ENCODE data around the gene PRPSAP2.

PRPSAP2 gene

DNA sequence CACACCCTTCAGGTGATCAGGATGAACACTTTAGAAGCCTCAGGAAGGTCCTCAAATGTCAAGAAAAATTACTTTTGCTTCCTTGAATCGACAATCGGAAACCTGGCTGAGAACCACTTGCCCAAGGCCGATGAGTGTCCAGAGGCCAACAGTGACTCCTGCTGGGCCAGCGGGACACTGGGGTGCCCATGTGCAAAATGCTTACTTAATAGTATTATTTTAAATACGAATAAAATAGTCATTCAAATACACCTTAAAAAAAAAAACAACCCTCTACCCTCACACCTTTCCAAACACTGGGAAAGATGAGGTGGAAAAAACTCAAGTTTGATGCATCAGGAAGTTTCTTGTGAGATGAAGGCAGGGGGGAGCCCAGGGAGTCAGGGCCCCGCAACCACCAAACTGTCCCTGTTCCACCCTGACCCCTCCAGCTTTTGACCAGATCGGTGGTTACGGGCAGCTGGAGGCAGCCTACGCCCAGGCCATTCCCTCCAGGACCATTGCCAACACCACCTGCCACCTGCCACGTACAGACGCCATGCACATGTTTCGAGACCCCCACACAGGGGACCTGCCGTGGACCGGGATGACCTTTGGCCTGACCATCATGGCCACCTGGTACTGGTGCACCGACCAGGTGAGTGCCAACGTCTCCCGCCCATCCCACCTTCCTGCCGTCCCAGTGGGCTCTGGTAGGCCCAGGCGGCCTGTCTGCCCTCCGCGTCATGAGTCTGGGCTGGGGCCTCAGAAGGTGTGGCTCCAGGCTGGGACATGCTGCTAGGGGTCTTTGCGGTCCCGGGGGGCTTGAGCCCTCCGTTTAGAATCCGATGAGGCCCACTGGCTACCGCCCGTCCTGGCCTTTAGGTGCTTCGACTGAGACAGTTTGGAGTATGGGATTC, 112.9 kb downstream of the PRPSAP2 start:
- Histone ChIP-seq H3K79me1 (replicated peaks; ENCODE audit: low read length, poor library complexity, severe bottlenecking) (peaks cover 15% of the 10 kb centered on the region), H3K23ac (ENCODE audit: low read length in 2 of 2) (no peak overlapping the region), H2AK5ac (ENCODE audit: low read length, severe bottlenecking) (no peak overlapping the region), H3K4ac (ENCODE audit: low read depth in 1 of 2, low read length in 2 of 2) (no peak overlapping the region), H3K27me3 (ENCODE audit: control insufficient read depth in 1 of 2, insufficient read depth in 1 of 2, low read length in 2 of 2) (no peaks in the 10 kb centered on the region), H2BK5ac (ENCODE audit: low read depth, low read length, poor library complexity, severe bottlenecking) (no peak overlapping the region), H4K91ac (ENCODE audit: low read length) (no peak overlapping the region), H2AFZ (ENCODE audit: low read depth, low read length) (no peak overlapping the region), H2BK120ac (ENCODE audit: low read depth, low read length) (no peak overlapping the region), H3K9ac (ENCODE audit: low read length) (no peak overlapping the region), H2BK12ac (ENCODE audit: low read length in 2 of 2) (no peak overlapping the region), H4K8ac (ENCODE audit: low read length) (no peak overlapping the region), H3K18ac (ENCODE audit: low read depth in 1 of 2, low read length in 2 of 2) (no peak overlapping the region), H3K9me3 (ENCODE audit: control insufficient read depth, low read length) (no peaks in the 10 kb centered on the region), H3K36me3 (ENCODE audit: control insufficient read depth in 1 of 2, insufficient read depth in 2 of 2, low read depth in 1 of 2, low read length in 2 of 2) (peaks cover 11 to 56% of the 10 kb centered on the region in 2 experiments), H3K4me3 (ENCODE audit: insufficient read depth in 1 of 2, low read depth in 1 of 2, low read length in 2 of 2) (no peak overlapping the region), H3K4me1 (ENCODE audit: control insufficient read depth, insufficient read depth, low read depth, low read length) (peaks cover 29% of the 10 kb centered on the region), H3K4me2 (ENCODE audit: low read length, poor library complexity, severe bottlenecking) (no peak overlapping the region), H3K27ac (ENCODE audit: low read length, poor library complexity, severe bottlenecking) (no peak overlapping the region), H2BK15ac (ENCODE audit: low read depth, poor library complexity, severe bottlenecking) (no peak overlapping the region), H3K14ac (ENCODE audit: low read length in 2 of 2) (no peak overlapping the region)
- 98% methylated on average over 26 of the region's 28 CpGs for WGBS
- no peak for DNase-seq

DNA sequence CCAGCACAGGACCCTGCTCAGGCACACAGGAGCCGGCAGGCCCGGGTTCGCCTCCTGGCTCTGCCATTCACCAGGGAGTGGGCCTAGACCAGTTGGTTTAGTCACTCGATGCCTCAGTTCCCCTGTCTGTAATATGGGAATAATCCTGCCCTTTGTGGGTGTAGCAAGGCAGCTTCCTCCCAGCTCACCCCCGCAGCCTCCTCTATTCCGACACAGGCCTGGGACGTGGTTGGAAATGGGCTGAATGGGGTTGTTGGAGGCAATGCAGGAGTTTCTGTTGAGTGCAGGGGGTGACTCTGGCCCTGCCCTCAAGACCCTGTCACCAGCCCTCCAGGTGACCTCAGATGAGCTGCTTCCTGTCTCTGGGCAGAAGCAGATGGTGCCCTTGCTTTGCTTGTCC, 113.9 kb downstream of the PRPSAP2 start:
- 98% methylated on average over 7 of the region's 7 CpGs for WGBS
- no peak overlapping the region for H2AK5ac ChIP-seq (ENCODE audit: low read length, severe bottlenecking)
- no peak overlapping the region for H2BK5ac ChIP-seq (ENCODE audit: low read depth, low read length, poor library complexity, severe bottlenecking)
- H3K14ac ChIP-seq (ENCODE audit: low read length in 2 of 2), result no peak overlapping the region
- DNase-seq, result no peak
- H2BK12ac ChIP-seq (ENCODE audit: low read length in 2 of 2), result no peak overlapping the region
- H4K91ac ChIP-seq (ENCODE audit: low read length), result no peak overlapping the region
- H4K8ac ChIP-seq (ENCODE audit: low read length), result no peak overlapping the region
- no peak overlapping the region for H2BK120ac ChIP-seq (ENCODE audit: low read depth, low read length)
- no peak overlapping the region for H3K4me3 ChIP-seq (ENCODE audit: insufficient read depth in 1 of 2, low read depth in 1 of 2, low read length in 2 of 2)
- no peak overlapping the region for H2BK15ac ChIP-seq (ENCODE audit: low read depth, poor library complexity, severe bottlenecking)
- no peak overlapping the region for H3K18ac ChIP-seq (ENCODE audit: low read depth in 1 of 2, low read length in 2 of 2)
- no peaks in the 10 kb centered on the region for H3K27me3 ChIP-seq (ENCODE audit: control insufficient read depth in 1 of 2, insufficient read depth in 1 of 2, low read length in 2 of 2)
- H3K4me2 ChIP-seq (ENCODE audit: low read length, poor library complexity, severe bottlenecking), result no peak overlapping the region
- H3K9me3 ChIP-seq (ENCODE audit: control insufficient read depth, low read length), result no peaks in the 10 kb centered on the region
- H3K4ac ChIP-seq (ENCODE audit: low read depth in 1 of 2, low read length in 2 of 2), result no peak overlapping the region
- H3K36me3 ChIP-seq (ENCODE audit: control insufficient read depth in 1 of 2, insufficient read depth in 2 of 2, low read depth in 1 of 2, low read length in 2 of 2), result peaks cover 11 to 63% of the 10 kb centered on the region in 2 experiments
- H3K4me1 ChIP-seq (ENCODE audit: control insufficient read depth, insufficient read depth, low read depth, low read length), result peaks cover 27% of the 10 kb centered on the region
- H2AFZ ChIP-seq (ENCODE audit: low read depth, low read length), result no peak overlapping the region
- no peak overlapping the region for H3K23ac ChIP-seq (ENCODE audit: low read length in 2 of 2)
- peaks cover 15% of the 10 kb centered on the region for H3K79me1 ChIP-seq (replicated peaks; ENCODE audit: low read length, poor library complexity, severe bottlenecking)
- H3K27ac ChIP-seq (ENCODE audit: low read length, poor library complexity, severe bottlenecking), result no peak overlapping the region
- no peak overlapping the region for H3K9ac ChIP-seq (ENCODE audit: low read length)

DNA sequence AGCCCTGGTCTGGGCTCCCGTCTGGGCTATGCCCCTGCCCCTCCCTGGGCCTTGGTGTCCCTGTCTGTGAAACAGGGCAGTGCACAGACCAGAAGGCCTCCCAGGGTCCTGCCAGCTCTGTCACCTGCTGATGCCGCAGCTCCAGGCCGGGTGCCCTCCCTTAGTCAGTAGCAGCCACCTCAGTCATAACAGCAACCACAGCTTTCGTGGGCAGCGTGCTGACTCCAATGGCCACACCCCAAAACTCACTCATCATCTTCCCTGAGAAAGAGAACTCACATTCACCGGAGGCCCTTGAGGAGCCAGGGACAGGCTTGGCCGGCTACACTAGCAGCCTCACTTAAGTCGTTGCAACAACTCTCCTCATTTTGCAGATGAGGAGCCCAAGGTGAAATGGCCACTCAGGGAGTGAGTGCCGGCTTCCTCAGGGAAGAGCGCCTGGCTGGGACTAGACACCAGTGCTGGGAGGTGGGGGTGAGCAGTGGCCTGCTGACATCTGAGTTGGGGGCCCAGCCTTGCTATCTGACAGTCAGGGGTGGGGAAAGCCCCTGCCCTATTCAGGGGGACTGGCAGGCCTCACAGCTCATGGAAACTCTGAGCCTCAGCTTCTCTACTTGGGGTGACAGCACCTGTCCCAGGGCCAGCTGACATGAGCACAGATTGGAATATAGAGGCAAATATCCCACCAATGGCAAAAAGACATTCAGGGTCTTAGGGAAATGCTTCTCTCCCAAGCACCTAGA, 116.6 kb downstream of the PRPSAP2 start:
- Histone ChIP-seq H2AFZ (ENCODE audit: low read depth, low read length) (no peak overlapping the region), H3K27me3 (ENCODE audit: control insufficient read depth in 1 of 2, insufficient read depth in 1 of 2, low read length in 2 of 2) (no peaks in the 10 kb centered on the region), H2BK15ac (ENCODE audit: low read depth, poor library complexity, severe bottlenecking) (no peak overlapping the region), H2BK12ac (ENCODE audit: low read length in 2 of 2) (no peak overlapping the region), H3K4me1 (ENCODE audit: control insufficient read depth, insufficient read depth, low read depth, low read length) (peaks cover 11% of the 10 kb centered on the region), H2BK5ac (ENCODE audit: low read depth, low read length, poor library complexity, severe bottlenecking) (no peak overlapping the region), H3K79me1 (replicated peaks; ENCODE audit: low read length, poor library complexity, severe bottlenecking) (peaks cover 16% of the 10 kb centered on the region), H3K4ac (ENCODE audit: low read depth in 1 of 2, low read length in 2 of 2) (no peak overlapping the region), H2AK5ac (ENCODE audit: low read length, severe bottlenecking) (no peak overlapping the region), H3K23ac (ENCODE audit: low read length in 2 of 2) (no peak overlapping the region), H2BK120ac (ENCODE audit: low read depth, low read length) (no peak overlapping the region), H3K36me3 (ENCODE audit: control insufficient read depth in 1 of 2, insufficient read depth in 2 of 2, low read depth in 1 of 2, low read length in 2 of 2) (peaks cover 24 to 74% of the 10 kb centered on the region in 2 experiments), H3K14ac (ENCODE audit: low read length in 2 of 2) (no peak overlapping the region), H3K4me2 (ENCODE audit: low read length, poor library complexity, severe bottlenecking) (no peak overlapping the region), H4K8ac (ENCODE audit: low read length) (no peak overlapping the region), H4K91ac (ENCODE audit: low read length) (no peak overlapping the region), H3K9me3 (ENCODE audit: control insufficient read depth, low read length) (no peaks in the 10 kb centered on the region), H3K9ac (ENCODE audit: low read length) (no peak overlapping the region), H3K27ac (ENCODE audit: low read length, poor library complexity, severe bottlenecking) (no peak overlapping the region), H3K18ac (ENCODE audit: low read depth in 1 of 2, low read length in 2 of 2) (no peak overlapping the region), H3K4me3 (ENCODE audit: insufficient read depth in 1 of 2, low read depth in 1 of 2, low read length in 2 of 2) (no peak overlapping the region)
- DNase-seq, result no peak
- whole genome bisulfite sequencing, result 94% methylated on average over 10 of the region's 10 CpGs

DNA sequence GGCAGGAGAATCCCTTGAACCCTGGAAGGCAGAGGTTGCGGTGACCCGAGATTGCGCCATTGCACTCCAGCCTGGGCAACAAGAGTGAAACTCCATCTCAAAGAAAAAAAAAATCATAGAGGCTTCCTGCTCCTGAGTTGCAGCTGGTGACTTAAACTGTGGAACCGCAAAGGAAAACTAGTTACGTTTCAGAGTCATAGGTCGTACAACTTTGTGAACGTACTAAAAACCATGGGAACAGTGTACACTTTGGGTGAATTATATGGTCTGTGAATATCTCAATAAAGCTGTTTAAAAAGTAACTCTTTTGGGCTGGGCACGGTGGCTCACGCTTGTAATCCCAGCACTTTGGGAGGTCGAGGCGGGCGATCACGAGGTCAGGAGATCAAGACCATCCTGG, 117.7 kb downstream of the PRPSAP2 start:
- no peaks in the 10 kb centered on the region for H3K27me3 ChIP-seq (ENCODE audit: control insufficient read depth in 1 of 2, insufficient read depth in 1 of 2, low read length in 2 of 2)
- no peak overlapping the region for H4K8ac ChIP-seq (ENCODE audit: low read length)
- no peak overlapping the region for H2BK5ac ChIP-seq (ENCODE audit: low read depth, low read length, poor library complexity, severe bottlenecking)
- no peak overlapping the region for H2BK15ac ChIP-seq (ENCODE audit: low read depth, poor library complexity, severe bottlenecking)
- no peak overlapping the region for H2BK12ac ChIP-seq (ENCODE audit: low read length in 2 of 2)
- H3K36me3 ChIP-seq (ENCODE audit: control insufficient read depth in 1 of 2, insufficient read depth in 2 of 2, low read depth in 1 of 2, low read length in 2 of 2), result peaks cover 24 to 66% of the 10 kb centered on the region in 2 experiments
- no peak overlapping the region for H3K27ac ChIP-seq (ENCODE audit: low read length, poor library complexity, severe bottlenecking)
- DNase-seq, result no peak
- peaks cover 16% of the 10 kb centered on the region for H3K79me1 ChIP-seq (replicated peaks; ENCODE audit: low read length, poor library complexity, severe bottlenecking)
- no peak overlapping the region for H3K18ac ChIP-seq (ENCODE audit: low read depth in 1 of 2, low read length in 2 of 2)
- H2BK120ac ChIP-seq (ENCODE audit: low read depth, low read length), result no peak overlapping the region
- no peaks in the 10 kb centered on the region for H3K9me3 ChIP-seq (ENCODE audit: control insufficient read depth, low read length)
- peaks cover 20% of the 10 kb centered on the region for H3K4me1 ChIP-seq (ENCODE audit: control insufficient read depth, insufficient read depth, low read depth, low read length)
- H3K23ac ChIP-seq (ENCODE audit: low read length in 2 of 2), result no peak overlapping the region
- H2AK5ac ChIP-seq (ENCODE audit: low read length, severe bottlenecking), result no peak overlapping the region
- no peak overlapping the region for H3K14ac ChIP-seq (ENCODE audit: low read length in 2 of 2)
- H3K4ac ChIP-seq (ENCODE audit: low read depth in 1 of 2, low read length in 2 of 2), result no peak overlapping the region
- no peak overlapping the region for H3K9ac ChIP-seq (ENCODE audit: low read length)
- H2AFZ ChIP-seq (ENCODE audit: low read depth, low read length), result no peak overlapping the region
- H4K91ac ChIP-seq (ENCODE audit: low read length), result no peak overlapping the region
- H3K4me2 ChIP-seq (ENCODE audit: low read length, poor library complexity, severe bottlenecking), result no peak overlapping the region
- no peak overlapping the region for H3K4me3 ChIP-seq (ENCODE audit: insufficient read depth in 1 of 2, low read depth in 1 of 2, low read length in 2 of 2)
- WGBS, result 94% methylated on average over 13 of the region's 13 CpGs

Data from mesenchymal stem cell (in vitro differentiated cells and primary cell).